Measurements from ENCODE around the gene RPS6KB2.
"Not testable (repeated sequence)": the region's sequence is repeated elsewhere in the genome, so short reads cannot be mapped to it uniquely, and the experiment has no call there.

RPS6KB2 gene

GRCh38 chr11:67448220-67448609 is 19.9 kb downstream of the RPS6KB2 start:
- no peak for DNase-seq

- DNase-seq = no peak
These were observed 21.0 kb downstream of the RPS6KB2 start for GRCh38 chr11:67449116-67449844.

GRCh38 chr11:67450796-67451657 is 22.7 kb downstream of the RPS6KB2 start:
- DNase-seq = no peak

GRCh38 chr11:67451658-67451976 is 23.3 kb downstream of the RPS6KB2 start:
- no peak for DNase-seq

- DNase-seq = no peak
These were observed 24.1 kb downstream of the RPS6KB2 start, which contains the start of gene GPR152 for GRCh38 chr11:67452141-67452952. Gene GPR152, minus strand, starts transcription at chr11:67452729. Its CDS starts 5 bp downstream, at chr11:67452724.

GRCh38 chr11:67453816-67454732 is 25.8 kb downstream of the RPS6KB2 start:
- no peak for DNase-seq

- no peak for DNase-seq
These were observed 26.8 kb downstream of the RPS6KB2 start, which contains the start of gene CABP4 for GRCh38 chr11:67455054-67455453. Gene CABP4, plus strand, starts transcription at chr11:67455354. Its CDS starts 70 bp downstream, at chr11:67455424.

- DNase-seq = no peak
These were observed 27.9 kb downstream of the RPS6KB2 start for GRCh38 chr11:67456068-67456705.

GRCh38 chr11:67457453-67457852 is 29.2 kb downstream of the RPS6KB2 start:
- no peak for DNase-seq

GRCh38 chr11:67458266-67458665 is 30.0 kb downstream of the RPS6KB2 start:
- DNase-seq = no peak

GRCh38 chr11:67463186-67463585 is 34.9 kb downstream of the RPS6KB2 start:
- no peak for DNase-seq

GRCh38 chr11:67463680-67464410 is 35.6 kb downstream of the RPS6KB2 start:
- no peak for DNase-seq

GRCh38 chr11:67464411-67465188 is 36.3 kb downstream of the RPS6KB2 start:
- DNase-seq = peak; percentile 96

GRCh38 chr11:67465189-67465510 is 36.9 kb downstream of the RPS6KB2 start:
- DNase-seq = no peak

GRCh38 chr11:67465530-67465929 is 37.2 kb downstream of the RPS6KB2 start:
- DNase-seq = not testable (repeated sequence)

- no peak for DNase-seq
These were observed 38.1 kb downstream of the RPS6KB2 start for GRCh38 chr11:67466367-67466766.

GRCh38 chr11:67466962-67467771 is 38.9 kb downstream of the RPS6KB2 start:
- DNase-seq = no peak

GRCh38 chr11:67468056-67468455 is 39.8 kb downstream of the RPS6KB2 start:
- DNase-seq = no peak

- no peak for DNase-seq
These were observed 40.1 kb downstream of the RPS6KB2 start for GRCh38 chr11:67468456-67468758.
